Endothelial cell of umbilical vein (primary cell): ENCODE measurements around the gene DCLK2. TPM values are rescaled to one million over a fixed set of nuclear protein-coding genes. Genes with fewer than 3 reads are reported as not detected.

Experiments
- BruUV-seq: library from RNA; stranded (reverse); fragments of 400-500 nt; replicated peaks from 2 replicates; lab custom pipeline; 2021; lab: Mats Ljungman, UMichigan
- CTCF ChIA-PET: fragments of 300-600, 350-600 bp; sonication (Branson Sonifier 250); formaldehyde crosslinking; loops from one replicate; lab custom pipeline; 2021; ENCODE audit warnings: antibody characterized with exemption, inconsistent platforms; lab: Charles Lee
- POLR2A ChIA-PET: fragments of 300-600, 350-600 bp; sonication (Branson Sonifier 250); formaldehyde crosslinking; loops from one replicate; lab custom pipeline; 2021; ENCODE audit warnings: antibody characterized with exemption, inconsistent platforms; lab: Charles Lee
- DNase-seq: peaks from one replicate; pipeline ENCODE4 v3.0.0-alpha.2; 2011; ENCODE audit warnings: low read depth, low spot score
- FAIRE-seq: peaks from 2 replicates; lab custom pipeline; 2011; peaks lifted over from hg19 to GRCh38; lab: Jason Lieb, UNC
- H2AFZ ChIP-seq: 2 replicates; pipeline ENCODE4 v1.6.0; 2012; ENCODE audit warnings: low read depth, low read length, control low read depth, inconsistent platforms
- H3K27ac ChIP-seq: 2 replicates; pipeline ENCODE4 v1.5.1; 2011; ENCODE audit warnings: low read depth, mild to moderate bottlenecking, control low read depth, low read length, moderate library complexity; ENCODE audit not compliant: insufficient read depth
- H3K27me3 ChIP-seq, 2 experiments: 2 replicates each; pipeline versions ENCODE4 v1.6.0 to v1.6.1; 2011; ENCODE audit warnings: low read length in 2 of 2, mixed read lengths in 1 of 2; ENCODE audit not compliant: control insufficient read depth in 2 of 2, insufficient read depth in 2 of 2
- H3K36me3 ChIP-seq, 2 experiments: 2 replicates in 1 of 2; 3 replicates in 1 of 2; pipeline ENCODE4 v1.5.1; 2011; ENCODE audit warnings: low read length in 2 of 2, mild to moderate bottlenecking in 1 of 2, moderate library complexity in 1 of 2; ENCODE audit not compliant: control insufficient read depth in 2 of 2, insufficient read depth in 2 of 2; ENCODE audit errors: extremely low read depth in 1 of 2
- H3K4me1 ChIP-seq: 3 replicates; pipeline ENCODE4 v1.5.1; 2011; ENCODE audit warnings: mild to moderate bottlenecking, low read length; ENCODE audit not compliant: control insufficient read depth, insufficient read depth; ENCODE audit errors: extremely low read depth
- H3K4me2 ChIP-seq: 2 replicates; pipeline ENCODE4 v1.6.1; 2011; ENCODE audit warnings: low read length, control low read depth, mixed read lengths; ENCODE audit not compliant: insufficient read depth
- H3K4me3 ChIP-seq, 3 experiments: fragments of 200-600 bp in 1 of 3; sonication (generic), shearing (Covaris generic) in 1 of 3; replicated peaks in 1 of 3; 2 replicates each; pipeline ENCODE4 v1.5.1; 2011 to 2016; ENCODE audit warnings: control low read depth in 3 of 3, low read length in 3 of 3, mild to moderate bottlenecking in 2 of 3, inconsistent platforms in 1 of 3, low read depth in 1 of 3, moderate library complexity in 1 of 3; ENCODE audit not compliant: insufficient read depth in 1 of 3
- H3K79me2 ChIP-seq: 2 replicates; pipeline ENCODE4 v1.6.0; 2012; ENCODE audit warnings: low read length, inconsistent platforms; ENCODE audit not compliant: control insufficient read depth, insufficient read depth
- H3K9ac ChIP-seq: replicated peaks from 2 replicates; pipeline ENCODE3; 2011; ENCODE audit warnings: low read length, control low read depth; ENCODE audit not compliant: insufficient read depth; ENCODE audit errors: extremely low read depth
- H3K9me1 ChIP-seq: replicated peaks from 3 replicates; pipeline ENCODE4 v1.6.0; 2011; ENCODE audit warnings: mild to moderate bottlenecking, low read length; ENCODE audit not compliant: control insufficient read depth, insufficient read depth; ENCODE audit errors: extremely low read depth
- H3K9me3 ChIP-seq: replicated peaks from 2 replicates; pipeline ENCODE4 v1.5.1; 2012; ENCODE audit warnings: low read length, inconsistent platforms; ENCODE audit not compliant: control insufficient read depth, insufficient read depth
- H4K20me1 ChIP-seq: replicated peaks from 2 replicates; pipeline ENCODE3; 2011; ENCODE audit warnings: mild to moderate bottlenecking, low read length; ENCODE audit not compliant: control insufficient read depth, insufficient read depth; ENCODE audit errors: extremely low read depth
- EZH2 ChIP-seq: IDR thresholded peaks from 2 replicates; pipeline ENCODE4 v1.6.1; 2012; ENCODE audit warnings: borderline replicate concordance, low read depth, mild to moderate bottlenecking, moderate library complexity, low read length, inconsistent platforms; ENCODE audit not compliant: severe bottlenecking
- FOS ChIP-seq: IDR thresholded peaks from 2 replicates; pipeline ENCODE4 v1.6.1; 2011; ENCODE audit warnings: mild to moderate bottlenecking, low read length, moderate library complexity, borderline replicate concordance; ENCODE audit not compliant: insufficient read depth
- GATA2 ChIP-seq: IDR thresholded peaks from 2 replicates; pipeline ENCODE4 v1.7.0; 2011; ENCODE audit warnings: low read depth, mild to moderate bottlenecking, moderate library complexity, mixed read lengths, low read length; ENCODE audit not compliant: insufficient read length, insufficient read depth
- JUN ChIP-seq: IDR thresholded peaks from 2 replicates; pipeline ENCODE4 v1.6.1; 2011; ENCODE audit warnings: borderline replicate concordance, low read depth; ENCODE audit not compliant: insufficient read length, insufficient read depth
- MYC ChIP-seq: IDR thresholded peaks from one replicate; pipeline ENCODE4 v1.6.1; 2011; ENCODE audit warnings: mild to moderate bottlenecking, low read depth, low read length
- dilution Hi-C: fragments of 300-500 bp; cut with MboI; formaldehyde crosslinking; loops from one replicate; pipeline ENCODE4 v1.15.0; 2019; ENCODE audit warnings: low sequenced_read_pairs; ENCODE audit not compliant: extremely low pct_ligation_motif_present
- intact Hi-C: fragments of 100-400 bp; cut with micrococcal nuclease; formaldehyde crosslinking; loops from one replicate; pipeline ENCODE4 v1.10.0; 2022
- polyA plus RNA-seq, 4 experiments: library from polyadenylated mRNA; depleted of rRNA in 3 of 4; stranded (reverse) in 3 of 4; unstranded in 1 of 4; fragments of >200 nt; gene quantifications; 2 replicates each; pipeline versions ENCODE4 v1.2.1 to v1.2.3, GENCODE V29; 2011 to 2012; ENCODE audit warnings: missing spikeins in 1 of 4
- total RNA-seq: library from RNA; stranded (reverse); gene quantifications from 2 replicates; pipeline ENCODE4 v1.2.3, GENCODE V29; 2021
- TF ChIP-seq, protein P1 (sequence below): IDR thresholded peaks from 2 replicates; pipeline ENCODE4 v1.6.1; 2011; ENCODE audit not compliant: insufficient read depth, insufficient read length
- TF ChIP-seq, protein P2 (sequence below), 2 donors: IDR thresholded peaks; 1 replicate in 1 of 2; 2 replicates in 1 of 2; pipeline ENCODE4 v1.5.1; 2011; ENCODE audit warnings: low read length in 2 of 2, mild to moderate bottlenecking in 2 of 2, moderate library complexity in 2 of 2, control low read depth in 1 of 2, inconsistent platforms in 1 of 2, low read depth in 1 of 2; ENCODE audit not compliant: insufficient read depth in 1 of 2; ENCODE audit errors: extremely low read depth in 1 of 2

Gene DCLK2
- total and polyA plus RNA-seq, 2 donors (not counting 3 experiments of a cell fraction or from before 2014, with no cell fraction given) = 1.7 to 4.7 TPM

DNA sequence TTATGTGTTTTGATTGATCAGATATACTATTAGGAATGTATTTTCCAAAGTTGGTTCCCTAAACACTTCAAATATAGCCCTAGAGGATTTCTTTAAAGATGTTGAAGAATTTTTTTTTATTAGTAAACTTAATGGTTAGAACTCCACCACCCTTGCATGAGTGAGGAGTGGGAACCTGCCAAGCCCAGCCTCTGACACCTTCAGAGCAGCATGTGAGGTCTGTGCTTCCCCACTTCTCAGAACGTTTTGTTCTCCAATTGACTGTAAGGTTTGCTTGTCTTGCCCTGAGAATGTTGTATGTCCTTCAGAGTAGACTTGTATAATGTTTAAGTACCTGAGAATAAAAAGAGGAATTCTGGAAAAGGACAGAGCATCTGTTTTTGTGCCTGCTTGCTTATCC lies 126.8 kb downstream of the DCLK2 start:
- H3K27ac ChIP-seq = no peak overlapping the region
- no peak overlapping the region for H3K4me3 ChIP-seq
- H3K4me1 ChIP-seq = no peaks in the 10 kb centered on the region
- H3K79me2 ChIP-seq = no peaks in the 10 kb centered on the region
- no peaks in the 10 kb centered on the region for H3K9me3 ChIP-seq
- H3K27me3 ChIP-seq = no peaks in the 10 kb centered on the region
- TF ChIP-seq MYC = no peak
- TF ChIP-seq, protein P1, sequence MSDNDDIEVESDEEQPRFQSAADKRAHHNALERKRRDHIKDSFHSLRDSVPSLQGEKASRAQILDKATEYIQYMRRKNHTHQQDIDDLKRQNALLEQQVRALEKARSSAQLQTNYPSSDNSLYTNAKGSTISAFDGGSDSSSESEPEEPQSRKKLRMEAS = no peak
- TF ChIP-seq JUN = no peak
- TF ChIP-seq EZH2 = no peak
- TF ChIP-seq, protein P2, sequence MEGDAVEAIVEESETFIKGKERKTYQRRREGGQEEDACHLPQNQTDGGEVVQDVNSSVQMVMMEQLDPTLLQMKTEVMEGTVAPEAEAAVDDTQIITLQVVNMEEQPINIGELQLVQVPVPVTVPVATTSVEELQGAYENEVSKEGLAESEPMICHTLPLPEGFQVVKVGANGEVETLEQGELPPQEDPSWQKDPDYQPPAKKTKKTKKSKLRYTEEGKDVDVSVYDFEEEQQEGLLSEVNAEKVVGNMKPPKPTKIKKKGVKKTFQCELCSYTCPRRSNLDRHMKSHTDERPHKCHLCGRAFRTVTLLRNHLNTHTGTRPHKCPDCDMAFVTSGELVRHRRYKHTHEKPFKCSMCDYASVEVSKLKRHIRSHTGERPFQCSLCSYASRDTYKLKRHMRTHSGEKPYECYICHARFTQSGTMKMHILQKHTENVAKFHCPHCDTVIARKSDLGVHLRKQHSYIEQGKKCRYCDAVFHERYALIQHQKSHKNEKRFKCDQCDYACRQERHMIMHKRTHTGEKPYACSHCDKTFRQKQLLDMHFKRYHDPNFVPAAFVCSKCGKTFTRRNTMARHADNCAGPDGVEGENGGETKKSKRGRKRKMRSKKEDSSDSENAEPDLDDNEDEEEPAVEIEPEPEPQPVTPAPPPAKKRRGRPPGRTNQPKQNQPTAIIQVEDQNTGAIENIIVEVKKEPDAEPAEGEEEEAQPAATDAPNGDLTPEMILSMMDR (IDR thresholded peaks at IDR 0.05; ENCODE audit: extremely low read depth in 1 of 2, insufficient read depth in 1 of 2, low read depth in 1 of 2, low read length in 2 of 2) = no peak
- TF ChIP-seq FOS = no peak
- no peak for TF ChIP-seq GATA2
- no peak for DNase-seq
- dilution Hi-C loops (no loop called here), intact Hi-C loops (no loop called here)
- no peak for FAIRE-seq
- no peak overlapping the region for H3K4me2 ChIP-seq
- no peaks in the 10 kb centered on the region for H4K20me1 ChIP-seq
- CTCF ChIA-PET = interaction anchor here (1.9 to 7.5 kb wide), 3 partner anchors 8 to 199 kb away, joined by 4 to 299 read pairs (median 6); no protein-coding TSS in a partner anchor
- BruUV-seq = no TSS peak
- H3K9me1 ChIP-seq = no peaks in the 10 kb centered on the region
- no peak overlapping the region for H3K9ac ChIP-seq
- POLR2A ChIA-PET = no interaction called here
- H2AFZ ChIP-seq = no peak overlapping the region
- no peaks in the 10 kb centered on the region for H3K36me3 ChIP-seq
